HG02870 (cell line): ENCODE measurements around the gene ACP3.

Experiments
- ATAC-seq: cut with Tn5 transposase; IDR thresholded peaks from one replicate; pipeline ENCODE4 v1.9.1; 2021; ENCODE audit warnings: mild to moderate bottlenecking, moderate library complexity; ENCODE audit not compliant: unreplicated experiment

ACP3 gene

GRCh38 chr3:132315851-132316250 is 1.4 kb upstream of the ACP3 start:
- ATAC-seq: no peak

GRCh38 chr3:132318451-132318850 is 1.2 kb downstream of the ACP3 start:
- no peak for ATAC-seq

GRCh38 chr3:132321304-132321703 is 4.1 kb downstream of the ACP3 start:
- no peak for ATAC-seq

GRCh38 chr3:132325103-132325606 is 7.9 kb downstream of the ACP3 start:
- no peak for ATAC-seq

- no peak for ATAC-seq
Measured at GRCh38 chr3:132325634-132326033, 8.4 kb downstream of the ACP3 start.

- no peak for ATAC-seq
Measured at GRCh38 chr3:132326251-132326650, 9.0 kb downstream of the ACP3 start.

- no peak for ATAC-seq
Measured at GRCh38 chr3:132332082-132332481, 14.9 kb downstream of the ACP3 start.

GRCh38 chr3:132332508-132332907 is 15.3 kb downstream of the ACP3 start:
- no peak for ATAC-seq

- no peak for ATAC-seq
Measured at GRCh38 chr3:132341746-132342145, 24.5 kb downstream of the ACP3 start.

GRCh38 chr3:132342183-132342582 is 25.0 kb downstream of the ACP3 start:
- no peak for ATAC-seq

- no peak for ATAC-seq
Measured at GRCh38 chr3:132342610-132343009, 25.4 kb downstream of the ACP3 start.

- ATAC-seq: no peak
Measured at GRCh38 chr3:132343018-132343612, 25.9 kb downstream of the ACP3 start.

GRCh38 chr3:132344666-132345280 is 27.6 kb downstream of the ACP3 start:
- ATAC-seq: no peak

- ATAC-seq: no peak
Measured at GRCh38 chr3:132346841-132347736, 29.9 kb downstream of the ACP3 start.

- no peak for ATAC-seq
Measured at GRCh38 chr3:132347811-132348210, 30.6 kb downstream of the ACP3 start.

- no peak for ATAC-seq
Measured at GRCh38 chr3:132348531-132348930, 31.3 kb downstream of the ACP3 start.

- ATAC-seq: no peak
Measured at GRCh38 chr3:132350814-132351213, 33.6 kb downstream of the ACP3 start.

- ATAC-seq: no peak
Measured at GRCh38 chr3:132351222-132351806, 34.1 kb downstream of the ACP3 start.

- ATAC-seq: no peak
Measured at GRCh38 chr3:132352556-132353143, 35.4 kb downstream of the ACP3 start.

- ATAC-seq: no peak
Measured at GRCh38 chr3:132354916-132355702, 37.9 kb downstream of the ACP3 start.
